Gastrocnemius medialis (tissue), 4 donors: ENCODE data around the gene ZNF397.

ENCODE experiments used
- POLR2A ChIP-seq, 2 donors: fragments of 450-650 bp; IDR thresholded peaks; one replicate each; pipeline ENCODE4 v1.6.1; 2017; ENCODE audit warnings: antibody characterized with exemption in 2 of 2, mild to moderate bottlenecking in 2 of 2, moderate library complexity in 2 of 2
- TF ChIP-seq, protein P1 (sequence below), 5 experiments: fragments of 450-650 bp in 3 of 5; fragments of 200-600 bp in 2 of 5; sonication (generic) in 2 of 5; IDR thresholded peaks in 4 of 5; conservative IDR thresholded peaks in 1 of 5; 1 replicate in 4 of 5; 2 replicates in 1 of 5; pipeline ENCODE4 v1.5.1; 2016 to 2019; ENCODE audit warnings: antibody characterized with exemption in 5 of 5, mild to moderate bottlenecking in 3 of 5, moderate library complexity in 3 of 5

DNA sequence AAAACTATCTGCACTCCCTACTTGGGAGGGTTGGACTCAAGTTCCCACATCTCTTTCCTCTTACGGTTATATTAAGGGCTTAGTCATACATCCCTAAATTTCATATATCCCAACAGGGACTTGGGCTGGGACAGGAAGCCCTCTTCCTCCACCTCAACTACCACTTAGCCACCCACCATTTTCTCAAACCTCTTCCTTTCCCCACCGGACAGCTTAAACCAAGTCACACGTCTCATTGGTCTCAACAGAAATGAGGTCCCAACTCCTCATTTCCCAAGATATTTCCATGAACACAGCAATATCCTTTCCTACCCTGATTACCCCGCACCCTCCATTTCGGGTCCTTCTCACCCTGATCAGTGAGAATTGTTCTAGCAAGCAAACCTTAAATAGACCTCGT lies 48.5 kb downstream of the ZNF397 start:
- TF ChIP-seq, protein P1, sequence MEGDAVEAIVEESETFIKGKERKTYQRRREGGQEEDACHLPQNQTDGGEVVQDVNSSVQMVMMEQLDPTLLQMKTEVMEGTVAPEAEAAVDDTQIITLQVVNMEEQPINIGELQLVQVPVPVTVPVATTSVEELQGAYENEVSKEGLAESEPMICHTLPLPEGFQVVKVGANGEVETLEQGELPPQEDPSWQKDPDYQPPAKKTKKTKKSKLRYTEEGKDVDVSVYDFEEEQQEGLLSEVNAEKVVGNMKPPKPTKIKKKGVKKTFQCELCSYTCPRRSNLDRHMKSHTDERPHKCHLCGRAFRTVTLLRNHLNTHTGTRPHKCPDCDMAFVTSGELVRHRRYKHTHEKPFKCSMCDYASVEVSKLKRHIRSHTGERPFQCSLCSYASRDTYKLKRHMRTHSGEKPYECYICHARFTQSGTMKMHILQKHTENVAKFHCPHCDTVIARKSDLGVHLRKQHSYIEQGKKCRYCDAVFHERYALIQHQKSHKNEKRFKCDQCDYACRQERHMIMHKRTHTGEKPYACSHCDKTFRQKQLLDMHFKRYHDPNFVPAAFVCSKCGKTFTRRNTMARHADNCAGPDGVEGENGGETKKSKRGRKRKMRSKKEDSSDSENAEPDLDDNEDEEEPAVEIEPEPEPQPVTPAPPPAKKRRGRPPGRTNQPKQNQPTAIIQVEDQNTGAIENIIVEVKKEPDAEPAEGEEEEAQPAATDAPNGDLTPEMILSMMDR (IDR thresholded peaks at IDR 0.05 in 4 of 5, conservative IDR thresholded peaks at IDR 0.05 in 1 of 5): no peak
- TF ChIP-seq POLR2A (IDR thresholded peaks at IDR 0.05): no peak
